ENCODE measurements around the gene FSTL1. TPM values are rescaled to one million over a fixed set of nuclear protein-coding genes. Genes with fewer than 3 reads are reported as not detected.

The FSTL1 gene, protein sequence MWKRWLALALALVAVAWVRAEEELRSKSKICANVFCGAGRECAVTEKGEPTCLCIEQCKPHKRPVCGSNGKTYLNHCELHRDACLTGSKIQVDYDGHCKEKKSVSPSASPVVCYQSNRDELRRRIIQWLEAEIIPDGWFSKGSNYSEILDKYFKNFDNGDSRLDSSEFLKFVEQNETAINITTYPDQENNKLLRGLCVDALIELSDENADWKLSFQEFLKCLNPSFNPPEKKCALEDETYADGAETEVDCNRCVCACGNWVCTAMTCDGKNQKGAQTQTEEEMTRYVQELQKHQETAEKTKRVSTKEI
- total RNA-seq = under 1 TPM in 1 of 2 experiments, not detected in 1; 0.03 TPM
- polyA plus RNA-seq (2013, experiment 1 of 2) = 0.08 TPM
- polyA plus RNA-seq (2013, experiment 2 of 2) = 17.0 TPM
- 0 to 1.5 (median 0.33) reads per million in 172 experiments for total RNA-seq

DNA sequence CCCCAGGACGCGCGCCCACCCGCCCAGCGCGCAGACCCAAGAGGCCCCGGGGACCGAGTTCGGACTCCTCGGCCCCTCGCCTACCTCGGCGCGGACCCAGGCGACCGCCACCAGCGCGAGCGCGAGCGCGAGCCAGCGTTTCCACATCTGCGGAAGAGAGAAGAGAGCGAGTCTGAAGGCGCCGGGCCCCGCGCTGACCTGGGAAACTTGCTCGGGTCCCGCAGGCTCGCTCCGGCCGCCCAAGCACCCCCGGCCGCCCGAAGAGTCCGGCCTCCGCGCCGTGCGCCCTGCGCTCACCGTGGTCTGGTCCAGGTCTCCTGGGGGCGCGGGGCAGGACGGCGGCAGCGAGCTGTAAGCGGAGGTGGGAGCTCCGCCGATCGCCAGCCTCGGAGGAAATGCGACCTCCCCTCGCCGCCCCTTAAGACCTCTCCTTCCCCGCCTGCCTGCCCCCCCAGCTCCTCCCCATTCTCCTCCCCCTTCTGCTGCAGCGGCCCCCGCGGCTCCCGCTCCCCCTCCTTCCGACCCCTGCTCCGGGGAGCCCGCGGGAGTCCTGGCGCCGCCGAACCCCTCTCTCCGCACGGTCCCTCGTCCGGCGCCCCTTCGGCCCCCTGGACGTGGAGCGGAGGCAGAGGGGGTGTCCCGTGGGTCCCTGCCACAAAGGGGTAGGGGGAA, at the start of gene FSTL1:
FSTL1 (minus strand) TSS at position 393 of the 672 bp plus-strand sequence; CDS start at position 147, 246 bp downstream.
- no peaks in the 10 kb centered on the region for H3K36me3 ChIP-seq (ENCODE audit: insufficient read depth, low read length)
- H3K27me3 Mint-ChIP-seq = peaks cover 70% of the 10 kb centered on the region
- H3K4me1 ChIP-seq (ENCODE audit: insufficient read depth, low read length) = peaks cover 4% of the 10 kb centered on the region
- peaks cover 0 to 3% of the 10 kb centered on the region in 2 experiments for H3K9me3 ChIP-seq (ENCODE audit: control insufficient read depth in 1 of 2, insufficient read depth in 1 of 2, low read length in 2 of 2)
- TF ChIP-seq, protein P1, sequence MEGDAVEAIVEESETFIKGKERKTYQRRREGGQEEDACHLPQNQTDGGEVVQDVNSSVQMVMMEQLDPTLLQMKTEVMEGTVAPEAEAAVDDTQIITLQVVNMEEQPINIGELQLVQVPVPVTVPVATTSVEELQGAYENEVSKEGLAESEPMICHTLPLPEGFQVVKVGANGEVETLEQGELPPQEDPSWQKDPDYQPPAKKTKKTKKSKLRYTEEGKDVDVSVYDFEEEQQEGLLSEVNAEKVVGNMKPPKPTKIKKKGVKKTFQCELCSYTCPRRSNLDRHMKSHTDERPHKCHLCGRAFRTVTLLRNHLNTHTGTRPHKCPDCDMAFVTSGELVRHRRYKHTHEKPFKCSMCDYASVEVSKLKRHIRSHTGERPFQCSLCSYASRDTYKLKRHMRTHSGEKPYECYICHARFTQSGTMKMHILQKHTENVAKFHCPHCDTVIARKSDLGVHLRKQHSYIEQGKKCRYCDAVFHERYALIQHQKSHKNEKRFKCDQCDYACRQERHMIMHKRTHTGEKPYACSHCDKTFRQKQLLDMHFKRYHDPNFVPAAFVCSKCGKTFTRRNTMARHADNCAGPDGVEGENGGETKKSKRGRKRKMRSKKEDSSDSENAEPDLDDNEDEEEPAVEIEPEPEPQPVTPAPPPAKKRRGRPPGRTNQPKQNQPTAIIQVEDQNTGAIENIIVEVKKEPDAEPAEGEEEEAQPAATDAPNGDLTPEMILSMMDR (IDR thresholded peaks at IDR 0.05) = no peak
- peak in 2 of 14 experiments; percentile 5 to 14 for DNase-seq
- no peak for ATAC-seq (ENCODE audit: poor library complexity)
- H3K27ac ChIP-seq (ENCODE audit: low read depth in 1 of 2, low read length in 2 of 2) = no peak within 1 kb of the TSS
- no peak within 1 kb of the TSS for H3K27ac Mint-ChIP-seq
- intact Hi-C loops (cut with DNase I, micrococcal nuclease) = no loop called here
- POLR2A ChIA-PET = no interaction called here
- CTCF ChIA-PET = no interaction called here
- peaks cover 15% of the 10 kb centered on the region for H3K4me1 Mint-ChIP-seq (ENCODE audit: low read depth)
- peak within 1 kb of the TSS; percentile 80 for H3K4me3 Mint-ChIP-seq
- peak within 1 kb of the TSS; percentile 42 for H3K4me3 ChIP-seq (ENCODE audit: low read length)
- H3K9me3 Mint-ChIP-seq = peaks cover 3% of the 10 kb centered on the region
- H3K36me3 Mint-ChIP-seq (ENCODE audit: low read depth) = no peaks in the 10 kb centered on the region
- H3K27me3 ChIP-seq (ENCODE audit: control insufficient read depth in 1 of 2, insufficient read depth in 2 of 2, low read length in 2 of 2) = peaks cover 28 to 71% of the 10 kb centered on the region in 2 experiments

DNA sequence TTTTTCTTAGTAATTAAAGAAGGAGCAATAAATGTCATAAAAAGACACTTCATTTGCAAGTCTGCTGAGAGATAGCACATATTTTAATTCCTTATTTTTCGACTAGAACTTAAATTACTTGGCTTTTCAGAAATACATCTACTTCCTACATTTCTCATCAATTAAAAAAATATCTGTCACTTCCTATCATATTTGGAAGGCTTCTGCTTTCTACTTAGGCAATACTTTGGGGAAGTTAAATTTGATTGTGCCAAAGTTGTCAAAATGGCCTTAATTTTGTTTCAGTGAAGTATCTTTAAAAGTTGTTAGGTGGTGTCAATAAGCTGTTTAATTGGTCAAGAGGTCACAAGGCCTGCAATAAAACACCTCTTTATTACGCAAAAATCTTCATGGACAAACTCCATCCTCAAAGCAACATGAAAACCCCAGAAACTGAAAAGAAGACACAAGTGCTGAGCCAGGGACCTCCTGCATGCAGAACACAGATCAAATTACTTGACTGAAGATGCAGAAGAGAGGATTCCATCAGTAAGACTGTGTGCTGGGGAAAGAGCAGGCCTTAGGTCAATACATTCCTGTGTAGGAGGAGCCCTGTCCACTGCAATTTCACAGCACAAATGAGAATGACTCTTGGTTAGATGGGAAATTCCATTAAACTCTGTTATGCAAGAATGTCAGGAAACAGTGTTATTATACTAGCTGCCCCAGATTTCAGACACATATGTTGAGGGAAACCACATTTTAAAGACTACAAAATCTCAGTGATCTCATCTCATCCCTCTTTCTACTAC, 48.0 kb upstream of the FSTL1 start:
- TF ChIP-seq, protein P1 (IDR thresholded peaks at IDR 0.05) = no peak
- no peak for ATAC-seq (ENCODE audit: poor library complexity)
- intact Hi-C loops (cut with DNase I, micrococcal nuclease) = no loop called here

DNA sequence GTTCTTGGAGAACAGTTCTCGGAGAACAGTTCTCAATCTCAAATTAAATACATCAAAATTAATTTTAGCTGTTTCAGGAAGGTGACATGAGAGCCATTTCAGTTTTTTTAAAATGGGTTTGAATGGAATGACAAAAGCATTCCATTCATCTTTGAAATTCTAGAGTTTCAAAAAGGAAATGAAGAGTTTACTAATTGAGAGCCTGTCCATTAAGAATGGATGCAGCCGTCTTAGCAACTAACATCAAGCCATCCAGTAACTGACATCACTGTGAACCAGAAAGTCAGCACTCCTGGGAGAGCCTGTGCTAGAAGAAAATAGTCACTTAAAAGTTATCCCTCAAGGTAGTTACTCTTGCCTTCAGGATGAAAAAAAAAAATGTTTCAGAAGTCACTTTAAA, 47.0 kb upstream of the FSTL1 start:
- no peak for ATAC-seq (ENCODE audit: poor library complexity)
- no peak overlapping the region for H3K27ac Mint-ChIP-seq
- Histone ChIP-seq H3K4me1 (ENCODE audit: insufficient read depth, low read length) (no peaks in the 10 kb centered on the region), H3K27ac (ENCODE audit: low read depth in 1 of 2, low read length in 2 of 2) (no peak overlapping the region), H3K27me3 (ENCODE audit: control insufficient read depth in 1 of 2, insufficient read depth in 2 of 2, low read length in 2 of 2) (peaks cover 0 to 3% of the 10 kb centered on the region in 2 experiments), H3K9me3 (ENCODE audit: control insufficient read depth in 1 of 2, insufficient read depth in 1 of 2, low read length in 2 of 2) (peaks cover 0 to 10% of the 10 kb centered on the region in 2 experiments), H3K36me3 (ENCODE audit: insufficient read depth, low read length) (no peaks in the 10 kb centered on the region), H3K4me3 (ENCODE audit: low read length) (no peak overlapping the region)
- H3K4me1 Mint-ChIP-seq (ENCODE audit: low read depth) = no peaks in the 10 kb centered on the region
- CTCF ChIA-PET = no interaction called here
- H3K36me3 Mint-ChIP-seq (ENCODE audit: low read depth) = no peaks in the 10 kb centered on the region
- peaks cover 8% of the 10 kb centered on the region for H3K9me3 Mint-ChIP-seq
- TF ChIP-seq, protein P1 (IDR thresholded peaks at IDR 0.05) = no peak
- DNase-seq = no peak
- intact Hi-C loops (cut with DNase I, micrococcal nuclease) = no loop called here
- POLR2A ChIA-PET = no interaction called here
- no peaks in the 10 kb centered on the region for H3K27me3 Mint-ChIP-seq
- no peak overlapping the region for H3K4me3 Mint-ChIP-seq

More for the DNA sequence above, 48.0 kb upstream of the FSTL1 start:
- no peak overlapping the region for H3K27ac ChIP-seq (ENCODE audit: low read depth in 1 of 2, low read length in 2 of 2)
- H3K27me3 ChIP-seq (ENCODE audit: control insufficient read depth in 1 of 2, insufficient read depth in 2 of 2, low read length in 2 of 2) = no peaks in the 10 kb centered on the region
- no peaks in the 10 kb centered on the region for H3K36me3 ChIP-seq (ENCODE audit: insufficient read depth, low read length)
- CTCF ChIA-PET = no interaction called here
- POLR2A ChIA-PET = no interaction called here
- H3K4me3 Mint-ChIP-seq = no peak overlapping the region
- H3K9me3 ChIP-seq (ENCODE audit: control insufficient read depth in 1 of 2, insufficient read depth in 1 of 2, low read length in 2 of 2) = peaks cover 0 to 10% of the 10 kb centered on the region in 2 experiments
- no peaks in the 10 kb centered on the region for H3K4me1 ChIP-seq (ENCODE audit: insufficient read depth, low read length)
- no peaks in the 10 kb centered on the region for H3K36me3 Mint-ChIP-seq (ENCODE audit: low read depth)
- H3K27ac Mint-ChIP-seq = no peak overlapping the region
- peaks cover 8% of the 10 kb centered on the region for H3K9me3 Mint-ChIP-seq
- peak in 1 of 14 experiments; percentile 5 for DNase-seq
- no peaks in the 10 kb centered on the region for H3K4me1 Mint-ChIP-seq (ENCODE audit: low read depth)
- no peak overlapping the region for H3K4me3 ChIP-seq (ENCODE audit: low read length)
- no peaks in the 10 kb centered on the region for H3K27me3 Mint-ChIP-seq
